NCI-H2196 (cell line): ENCODE results near the gene ELOVL3.
A peak's percentile ranks its signal among the peaks of the same experiment; 100 is the strongest.

Experiments used
- DNase-seq: peaks from one replicate; lab custom pipeline; 2025; ENCODE audit not compliant: unreplicated experiment; lab: John Stamatoyannopoulos, UW

Gene ELOVL3

GRCh38 chr10:102226542-102226870 lies 407 bp downstream of the ELOVL3 start:
- no peak for DNase-seq

DNA sequence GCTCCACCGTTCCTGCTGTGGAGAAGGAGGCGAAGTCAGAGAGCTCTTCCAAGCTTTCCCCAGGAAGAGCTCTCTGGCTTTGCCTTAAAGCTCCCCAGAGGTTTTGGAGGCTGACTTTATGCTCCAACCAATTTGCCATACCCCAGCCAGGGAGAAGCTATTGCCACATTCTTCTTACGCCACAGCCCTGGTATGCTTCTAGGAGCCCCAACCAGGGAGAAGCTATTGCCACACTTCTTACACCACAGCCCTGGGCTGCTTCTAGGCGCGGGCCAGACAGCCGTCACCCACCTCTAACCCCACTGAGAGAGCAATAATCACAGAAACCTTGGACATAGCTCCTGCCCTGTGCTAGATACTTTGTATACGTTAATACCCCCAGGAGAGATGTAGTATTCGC lies 951 bp downstream of the ELOVL3 start:
- no peak for DNase-seq

DNA sequence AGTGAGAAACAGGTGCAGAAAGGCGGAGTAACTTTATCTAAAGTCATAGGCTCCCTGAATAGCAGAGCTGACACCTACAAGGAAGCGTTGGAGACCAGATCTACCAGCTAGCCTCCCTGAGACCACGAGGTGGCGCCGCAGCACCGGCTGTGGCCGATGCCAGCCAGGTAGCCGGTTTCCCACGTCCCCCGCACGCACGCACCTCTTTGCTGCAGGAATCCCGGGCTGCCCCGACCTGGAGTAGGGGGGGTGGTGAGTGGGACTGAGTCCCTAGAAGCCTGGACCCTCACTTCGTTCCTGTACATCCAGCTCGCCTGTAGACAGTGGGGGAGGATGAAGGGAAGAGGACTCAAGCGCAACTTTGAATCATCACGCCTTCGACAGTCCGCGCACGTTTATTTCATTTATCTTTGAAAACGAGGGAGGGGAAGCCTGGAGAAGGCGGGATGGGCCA lies 3.7 kb downstream of the ELOVL3 start:
- DNase-seq = peak; percentile 68

DNA sequence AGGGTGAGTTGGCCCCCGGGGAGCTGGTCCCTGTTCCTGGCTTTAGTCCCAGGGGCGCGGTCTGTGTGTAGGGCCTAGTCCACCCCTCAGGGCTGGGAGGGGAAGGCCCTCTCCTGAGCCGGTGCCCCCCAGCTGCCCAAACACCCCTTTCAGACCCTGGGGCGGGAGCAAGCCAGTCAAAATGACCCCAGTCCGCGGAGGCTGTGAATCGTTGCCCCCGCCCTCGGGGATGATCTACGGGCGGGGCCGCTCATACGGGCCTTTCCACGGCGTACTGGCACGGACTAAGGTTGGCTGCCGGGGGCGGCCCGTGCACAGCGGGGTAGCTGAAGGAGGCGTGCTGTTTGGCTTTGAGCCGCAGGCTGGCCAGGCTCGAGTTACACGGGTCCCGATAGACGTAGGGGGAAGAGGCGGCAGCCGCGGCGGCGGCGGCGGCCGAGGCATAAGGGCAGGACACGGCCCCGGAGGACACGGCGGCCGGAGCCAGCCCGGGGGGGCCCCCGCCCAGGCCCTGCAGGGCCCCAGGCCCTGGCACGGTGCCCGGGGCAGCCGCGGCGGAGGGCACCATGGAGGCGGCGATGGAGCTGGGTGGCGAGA lies 4.3 kb downstream of the ELOVL3 start:
- DNase-seq = peak; percentile 70

GRCh38 chr10:102230861-102231356 lies 4.8 kb downstream of the ELOVL3 start:
- peak; percentile 35 for DNase-seq

- DNase-seq = peak; percentile 39
These were observed 5.5 kb downstream of the ELOVL3 start for GRCh38 chr10:102231357-102232318.

DNA sequence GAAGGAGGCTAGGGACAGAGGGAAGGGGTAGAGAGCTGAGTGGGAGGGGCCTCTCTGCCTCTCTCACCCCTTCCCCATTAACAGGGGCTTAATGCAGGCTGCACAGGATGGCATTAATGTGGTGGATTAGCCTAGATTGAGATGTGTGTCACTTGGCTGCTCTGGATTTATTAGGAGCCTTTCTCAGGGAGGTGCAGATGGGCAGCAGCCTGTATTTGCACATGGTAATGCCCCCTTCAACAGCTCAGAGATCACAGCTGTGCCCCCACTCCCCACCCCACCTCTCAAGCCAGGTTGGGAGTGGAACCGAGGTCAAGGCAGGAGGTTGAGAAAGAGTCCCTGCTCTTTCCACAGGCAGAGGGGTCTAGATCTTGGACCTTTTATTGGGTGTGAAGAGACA lies 7.9 kb downstream of the ELOVL3 start:
- no peak for DNase-seq

DNA sequence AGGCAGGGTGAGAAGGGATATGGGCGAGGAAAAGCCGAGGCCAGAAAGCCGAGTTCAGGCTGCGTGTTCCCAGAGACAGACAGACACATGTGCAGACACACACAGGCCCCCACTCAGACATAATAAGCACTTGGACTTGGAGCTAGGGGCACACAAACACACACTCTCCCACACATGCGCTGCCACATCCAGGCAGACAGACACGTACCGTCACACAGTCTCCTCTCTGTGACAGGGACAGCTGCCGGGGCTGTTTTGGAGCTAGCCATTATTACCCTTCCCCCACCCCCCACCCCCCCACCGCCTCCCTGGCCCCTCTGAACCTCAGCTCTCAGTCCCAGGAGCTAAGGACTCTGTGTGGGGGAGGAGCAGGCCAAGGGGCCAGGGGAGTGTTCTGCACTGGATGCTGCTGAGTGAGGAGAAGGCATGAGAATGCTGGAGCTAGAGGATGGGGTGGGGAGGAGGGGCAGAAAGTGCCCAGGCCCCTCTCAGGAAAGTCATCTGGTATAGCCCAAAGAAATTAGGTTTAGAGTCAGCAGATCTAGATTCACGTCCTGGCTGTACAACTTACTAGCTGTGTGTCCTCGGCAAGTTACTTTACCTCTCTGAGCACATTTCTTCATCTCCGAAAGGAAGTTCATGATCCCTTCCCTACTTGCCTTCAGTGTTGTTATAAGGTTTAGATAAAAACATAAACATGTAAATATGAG lies 8.9 kb downstream of the ELOVL3 start:
- DNase-seq = no peak

GRCh38 chr10:102235598-102235920 lies 9.5 kb downstream of the ELOVL3 start:
- DNase-seq = no peak

GRCh38 chr10:102236006-102236405 lies 9.9 kb downstream of the ELOVL3 start:
- no peak for DNase-seq

DNA sequence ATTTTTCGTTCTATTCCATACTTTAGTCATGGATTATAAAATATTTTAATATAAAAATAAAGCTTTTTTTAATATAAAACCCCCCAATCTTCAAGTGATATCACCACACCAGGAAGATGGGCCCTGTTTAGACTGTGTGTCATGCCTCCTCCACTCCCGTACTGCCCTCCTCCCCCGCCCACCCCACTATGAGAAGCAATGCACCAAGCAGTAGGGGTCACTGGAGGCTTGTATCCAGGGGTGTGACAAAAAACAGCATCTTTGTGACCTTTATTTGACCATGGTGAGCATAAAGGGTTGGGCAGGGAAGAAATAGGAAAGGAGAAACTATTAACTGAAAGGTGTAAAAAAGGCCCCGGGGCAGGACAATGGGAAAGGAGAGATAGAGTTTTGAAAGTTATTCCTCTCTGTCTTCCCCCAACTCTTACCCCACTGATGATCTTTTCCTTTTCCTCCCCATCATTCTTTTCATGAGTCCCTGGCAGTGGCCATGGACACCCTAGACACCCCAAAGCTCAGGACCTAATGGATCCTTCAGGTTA lies 11.7 kb downstream of the ELOVL3 start:
- DNase-seq = no peak

DNA sequence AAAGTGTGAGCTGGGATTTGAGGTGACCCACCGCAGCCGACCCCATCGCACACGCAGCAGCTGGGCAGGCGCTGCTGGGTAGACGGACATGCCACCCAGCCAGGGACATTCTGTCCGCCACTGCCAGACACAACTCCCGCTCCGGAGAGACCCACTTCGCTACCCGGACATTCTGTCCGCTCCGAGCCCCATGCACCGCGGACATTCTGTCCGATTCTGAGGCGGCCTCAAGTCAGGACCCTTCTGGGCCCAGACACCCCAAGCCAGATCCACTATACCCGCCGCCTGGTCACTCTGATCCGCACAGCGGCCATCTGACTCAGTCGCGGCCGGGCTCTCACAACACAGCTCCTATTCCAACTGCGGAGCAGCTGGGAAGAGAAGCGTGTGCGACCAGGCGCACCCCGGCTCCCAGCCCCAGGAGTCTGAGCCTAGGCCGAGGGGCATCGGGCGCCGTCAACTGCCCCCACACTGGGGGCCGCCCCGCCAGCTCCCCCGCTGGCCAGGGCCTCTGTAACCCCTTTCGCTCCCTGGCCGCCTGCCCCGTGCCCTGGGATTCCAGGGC lies 14.4 kb downstream of the ELOVL3 start:
- no peak for DNase-seq

GRCh38 chr10:102241032-102241443 lies 14.9 kb downstream of the ELOVL3 start:
- DNase-seq = no peak

- peak; percentile 73 for DNase-seq
These were observed 15.5 kb downstream of the ELOVL3 start, which contains the start of gene PITX3 for GRCh38 chr10:102241444-102242117. Gene PITX3 (minus strand): TSS chr10:102241512. CDS start chr10:102232080, 9,432 bp downstream.

DNA sequence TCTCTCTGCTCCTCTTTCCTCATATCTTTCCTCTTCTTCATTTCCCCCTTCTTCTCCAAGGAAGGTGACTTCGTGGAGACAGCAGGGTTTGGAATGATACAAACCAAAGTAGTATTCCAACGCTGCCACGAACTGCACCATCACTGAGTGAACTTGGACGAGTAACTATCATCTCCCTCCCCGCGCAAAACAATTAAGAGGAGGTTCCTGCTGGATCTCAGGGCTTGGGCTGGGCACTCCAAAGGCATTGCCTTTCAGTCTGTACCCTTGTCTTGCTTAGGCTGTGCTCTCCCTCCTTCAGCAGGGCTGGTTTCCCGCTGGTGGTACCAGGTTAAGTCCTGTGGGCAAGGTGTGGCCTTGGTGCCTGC lies 16.0 kb downstream of the ELOVL3 start:
- DNase-seq = no peak

GRCh38 chr10:102243309-102243708 lies 17.2 kb downstream of the ELOVL3 start:
- no peak for DNase-seq

GRCh38 chr10:102245082-102245931 lies 19.2 kb downstream of the ELOVL3 start, which contains the start of gene GBF1:
Gene GBF1 (plus strand): TSS chr10:102245532. CDS start chr10:102258939, 13,407 bp downstream.
- peak; percentile 92 for DNase-seq

- no peak for DNase-seq
These were observed 19.8 kb downstream of the ELOVL3 start for GRCh38 chr10:102245932-102246251.

GRCh38 chr10:102246261-102246660 lies 20.2 kb downstream of the ELOVL3 start:
- DNase-seq = no peak

DNA sequence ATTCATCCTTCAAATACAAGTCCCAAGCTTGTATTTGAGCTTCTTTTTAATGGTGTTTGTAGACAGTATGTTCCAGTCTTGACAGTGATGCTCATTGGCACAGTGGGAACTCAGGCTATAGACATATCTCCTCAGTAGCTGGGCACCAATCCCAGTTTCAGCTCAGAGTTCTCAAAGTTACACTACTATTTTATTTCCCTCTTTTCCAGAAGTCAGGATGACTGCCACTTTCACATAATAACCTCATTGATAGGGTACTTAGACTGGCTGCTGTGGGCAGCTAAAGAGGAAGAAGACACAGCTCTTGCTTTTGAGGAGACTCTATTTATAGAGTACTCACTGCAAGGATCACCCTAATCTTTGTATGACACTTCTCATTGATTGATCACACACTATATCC lies 21.6 kb downstream of the ELOVL3 start:
- no peak for DNase-seq
